Epithelial cell of prostate (primary cell): ENCODE data around the gene PPP1R12B.
"Not testable (repeated sequence)": the region's sequence is repeated elsewhere in the genome, so short reads cannot be mapped to it uniquely, and the experiment has no call there.

Experiments
- DNase-seq: peaks from one replicate; pipeline ENCODE4 v3.0.0-alpha.2; 2011; ENCODE audit warnings: low read depth, low spot score
- H3K27ac ChIP-seq: fragments of 450-650 bp; 2 replicates; pipeline ENCODE4 v1.5.1; 2017; ENCODE audit warnings: mild to moderate bottlenecking

Gene PPP1R12B

DNA sequence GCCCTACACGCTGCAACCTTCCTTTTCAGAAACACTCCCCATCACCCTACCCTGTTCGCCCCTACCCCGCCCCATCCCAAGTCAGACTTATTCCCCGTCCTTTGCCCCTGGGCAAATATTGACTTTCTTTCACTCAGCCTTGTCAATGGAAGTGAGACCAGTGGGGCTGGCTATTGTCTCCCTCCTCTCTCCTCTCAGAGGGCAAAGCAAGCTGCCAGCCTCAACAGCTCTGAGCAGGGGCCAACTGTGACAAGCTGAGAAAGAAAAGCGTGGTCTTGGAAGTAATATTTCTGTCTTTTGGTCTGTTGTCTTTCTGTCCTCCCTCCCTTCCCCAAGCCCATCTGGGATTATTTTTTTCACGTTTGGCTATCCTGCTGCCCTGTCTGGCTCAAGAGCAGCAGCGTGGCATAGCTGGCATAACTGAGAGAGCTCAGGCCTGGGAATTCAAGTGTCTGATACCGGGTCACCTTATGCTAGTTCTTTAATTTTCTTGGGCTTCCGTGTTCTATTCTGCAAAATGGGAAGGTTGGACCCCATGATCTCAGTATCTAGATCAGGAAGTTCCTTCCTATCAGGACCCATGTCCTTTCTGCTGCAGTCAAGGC is 290.3 kb downstream of the PPP1R12B start:
- DNase-seq, H3K27ac ChIP-seq: not testable (repeated sequence)

DNA sequence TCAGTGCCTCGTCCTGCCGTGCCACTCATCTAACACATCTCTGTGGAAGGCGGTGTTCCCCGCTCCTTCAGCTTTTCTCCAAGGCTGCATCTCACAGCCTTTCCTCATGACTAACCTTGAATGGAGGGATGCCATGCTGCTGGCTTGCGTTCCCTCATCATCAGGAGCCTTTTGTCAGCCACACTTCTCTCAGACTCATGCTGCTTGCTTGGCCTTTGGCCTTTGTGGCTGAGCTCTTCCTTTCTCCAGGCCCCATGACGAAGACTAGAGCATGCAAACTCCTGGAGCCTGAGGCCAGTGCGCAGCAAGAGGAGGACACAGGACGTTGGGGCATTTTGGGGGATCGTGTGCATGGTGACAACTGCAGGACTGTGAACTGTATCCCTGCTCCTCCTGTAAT is 291.0 kb downstream of the PPP1R12B start:
- no peak for DNase-seq
- no peak overlapping the region for H3K27ac ChIP-seq

DNA sequence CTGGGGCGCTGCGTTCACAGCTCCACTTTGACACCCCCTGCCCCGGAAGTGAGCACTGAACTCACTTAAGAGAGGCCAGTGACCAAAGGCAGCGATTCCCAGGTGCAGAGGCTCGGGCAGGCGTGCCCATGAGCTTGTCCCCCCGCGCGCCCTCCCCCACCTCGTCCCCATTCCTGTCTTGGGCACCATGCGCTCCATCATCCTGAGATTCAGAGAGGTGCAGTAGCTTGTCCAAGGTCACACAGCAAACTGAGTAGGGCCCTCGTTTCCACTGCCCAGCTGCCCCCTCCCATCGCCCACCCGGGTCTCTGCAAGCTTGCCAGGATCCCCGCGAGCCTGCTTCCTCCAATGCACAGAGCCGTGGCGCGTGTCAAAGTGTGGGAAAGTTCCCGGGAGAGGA is 293.7 kb downstream of the PPP1R12B start:
- DNase-seq = no peak

More for the DNA sequence above, 293.7 kb downstream of the PPP1R12B start:
- H3K27ac ChIP-seq = no peak overlapping the region
